ENCODE results near the gene JPT2.
A peak's percentile ranks its signal among the peaks of the same experiment; 100 is the strongest.
"Not testable (repeated sequence)": the region's sequence is repeated elsewhere in the genome, so short reads cannot be mapped to it uniquely, and the experiment has no call there.

JPT2 gene

DNA sequence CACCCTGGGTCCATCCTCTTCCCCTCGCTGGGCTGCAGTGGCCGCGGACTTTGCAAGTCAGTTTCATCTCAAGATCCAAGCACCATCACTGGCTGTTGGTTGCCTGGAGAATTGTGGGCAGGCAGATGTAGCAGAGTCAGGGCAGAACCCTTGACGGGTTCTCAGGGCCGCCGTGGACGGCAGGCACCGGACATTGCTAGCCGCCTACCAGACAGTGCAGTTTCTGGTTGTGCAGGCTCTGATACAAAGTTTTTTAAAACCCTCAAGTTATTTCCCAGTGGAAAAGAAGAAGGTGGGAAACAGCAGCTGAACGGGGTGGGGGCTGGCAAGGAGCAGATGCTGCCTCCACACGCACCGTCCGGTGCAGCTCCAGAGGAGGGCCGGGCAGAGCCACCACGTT is 31.3 kb downstream of the JPT2 start:
- DNase-seq = no peak

DNA sequence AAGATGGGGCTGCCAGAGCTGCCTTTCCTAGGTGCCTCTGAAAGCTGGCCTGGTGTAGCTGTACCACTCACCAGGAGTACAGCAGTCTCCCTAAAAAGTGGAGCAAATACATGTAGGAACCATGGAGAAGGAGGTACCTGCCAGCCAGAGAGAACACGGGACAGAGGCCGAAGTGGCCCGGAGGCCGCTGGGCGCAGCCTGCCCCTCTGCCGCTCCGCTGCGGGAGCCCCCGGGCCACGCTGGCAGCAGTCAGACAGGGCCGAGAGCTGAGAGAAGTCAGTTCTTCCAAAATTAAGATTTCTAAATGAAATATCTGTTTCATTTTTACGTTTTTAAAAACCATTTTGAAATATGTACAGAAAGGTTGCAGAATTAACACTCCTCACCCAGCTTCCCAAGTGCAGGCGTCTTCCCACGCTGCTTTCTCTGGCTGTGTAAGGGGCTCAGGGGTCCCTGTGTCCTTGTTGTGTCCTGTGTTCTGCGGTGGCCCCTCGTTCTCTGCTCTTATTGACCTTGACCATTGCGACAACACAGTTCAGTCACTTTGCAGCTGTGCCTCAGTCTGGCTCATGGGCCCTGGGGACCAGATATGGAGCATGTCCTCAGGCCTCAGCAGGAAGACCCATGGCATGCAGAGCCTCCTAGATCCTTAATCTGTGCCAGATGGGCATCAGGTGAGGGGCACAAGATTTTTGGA is 32.9 kb downstream of the JPT2 start:
- no peak for DNase-seq

DNA sequence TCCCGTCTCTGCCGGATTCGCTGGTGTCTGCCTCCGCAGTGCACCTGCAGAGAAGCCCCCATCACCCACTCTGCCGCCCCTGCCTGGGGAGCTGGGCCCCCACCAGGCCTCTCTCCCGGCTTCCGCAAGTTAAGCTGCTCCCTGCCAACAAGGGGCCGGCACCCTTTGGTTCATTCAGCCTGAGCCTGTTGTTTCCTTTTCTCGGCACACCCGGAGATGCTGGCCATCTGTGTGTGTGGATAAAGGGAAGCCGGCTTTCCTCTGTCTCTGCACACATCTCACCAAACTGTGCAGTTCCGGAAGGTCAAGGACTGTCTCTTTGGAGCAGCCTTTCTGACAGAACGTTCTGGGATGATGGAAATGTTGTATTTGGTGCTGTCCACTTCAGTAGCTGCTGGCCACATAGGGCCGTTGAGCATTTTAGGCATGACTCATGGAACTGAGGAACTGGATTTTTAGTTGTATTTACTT is 34.7 kb downstream of the JPT2 start:
- DNase-seq = peak in 1 of 2 donors; percentile 77

DNA sequence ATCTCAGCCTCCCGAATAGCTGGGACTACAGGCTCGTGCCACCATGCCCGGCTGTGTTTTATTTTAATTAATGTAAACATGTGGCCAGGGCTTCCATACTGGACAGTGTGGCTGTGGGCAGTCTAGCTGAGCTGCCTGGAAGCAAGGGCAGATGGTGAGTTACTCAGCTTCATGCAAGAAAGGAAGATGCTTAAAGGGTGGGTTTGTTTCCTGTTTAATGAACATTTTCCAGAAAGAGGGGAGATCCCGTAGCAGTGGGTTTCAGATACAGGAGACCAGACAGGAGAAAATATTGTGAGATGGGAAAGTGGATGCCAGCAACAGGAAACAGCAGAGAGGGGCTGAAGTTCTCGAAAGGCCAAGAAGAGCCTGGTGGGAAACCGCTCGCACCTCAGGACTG is 35.3 kb downstream of the JPT2 start:
- DNase-seq = no peak

DNA sequence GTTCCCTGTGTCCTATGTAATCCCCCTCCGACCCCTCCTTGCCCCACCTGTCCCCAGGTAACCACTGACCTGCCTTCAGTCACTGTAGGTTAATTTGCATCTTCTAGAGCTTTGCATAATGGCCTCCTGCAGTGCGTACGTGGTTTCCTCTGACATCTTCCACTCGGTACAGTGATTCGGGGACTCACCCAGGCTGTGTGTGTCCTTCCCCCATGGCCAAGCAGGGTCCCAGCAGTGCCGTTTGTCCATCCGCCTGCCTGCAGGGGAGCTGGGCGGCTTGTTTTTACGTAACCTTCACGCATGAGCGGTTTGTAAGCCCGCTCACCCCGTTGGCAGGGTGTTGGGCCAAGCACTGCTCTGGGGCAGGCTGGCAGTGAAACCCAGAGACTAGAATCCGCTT is 35.9 kb downstream of the JPT2 start:
- DNase-seq = no peak

DNA sequence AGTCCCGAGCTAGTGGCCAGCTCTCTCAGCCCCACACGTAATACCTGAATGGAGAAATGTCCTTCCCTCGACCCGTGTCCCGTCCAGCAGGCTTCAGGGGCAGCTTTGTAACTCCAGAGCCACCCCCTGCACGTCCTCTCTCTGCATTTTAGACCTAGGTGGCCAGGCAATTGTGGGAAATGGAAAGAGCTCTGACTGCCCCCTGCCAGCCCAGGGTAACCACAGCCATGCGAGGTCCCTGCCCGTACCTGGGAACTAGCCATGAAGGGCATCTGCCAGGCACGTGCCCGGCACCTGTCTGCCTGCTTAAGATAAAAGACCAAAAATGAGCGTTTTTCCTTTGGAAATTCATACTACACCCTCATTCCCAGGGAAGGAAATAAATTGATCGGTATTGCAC is 37.1 kb downstream of the JPT2 start:
- no peak for DNase-seq

DNA sequence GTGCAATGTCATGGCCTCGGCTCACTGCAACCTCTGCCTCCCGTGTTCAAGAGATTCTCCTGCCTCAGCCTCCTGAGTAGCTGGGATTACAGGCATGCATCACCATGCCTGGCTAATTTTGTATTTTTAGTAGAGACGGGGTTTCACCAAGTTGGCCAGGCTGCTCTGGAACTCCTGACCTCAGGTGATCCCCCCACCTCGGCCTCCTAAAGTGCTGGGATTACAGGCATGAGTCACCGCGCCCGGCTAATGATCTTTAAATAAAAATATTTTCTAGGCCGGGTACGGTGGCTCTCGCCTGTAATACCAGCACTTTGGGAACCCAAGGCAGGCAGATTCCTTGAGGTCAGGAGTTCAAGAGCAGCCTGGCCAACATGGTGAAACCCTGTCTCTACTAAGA is 40.2 kb downstream of the JPT2 start:
- not testable (repeated sequence) for DNase-seq

DNA sequence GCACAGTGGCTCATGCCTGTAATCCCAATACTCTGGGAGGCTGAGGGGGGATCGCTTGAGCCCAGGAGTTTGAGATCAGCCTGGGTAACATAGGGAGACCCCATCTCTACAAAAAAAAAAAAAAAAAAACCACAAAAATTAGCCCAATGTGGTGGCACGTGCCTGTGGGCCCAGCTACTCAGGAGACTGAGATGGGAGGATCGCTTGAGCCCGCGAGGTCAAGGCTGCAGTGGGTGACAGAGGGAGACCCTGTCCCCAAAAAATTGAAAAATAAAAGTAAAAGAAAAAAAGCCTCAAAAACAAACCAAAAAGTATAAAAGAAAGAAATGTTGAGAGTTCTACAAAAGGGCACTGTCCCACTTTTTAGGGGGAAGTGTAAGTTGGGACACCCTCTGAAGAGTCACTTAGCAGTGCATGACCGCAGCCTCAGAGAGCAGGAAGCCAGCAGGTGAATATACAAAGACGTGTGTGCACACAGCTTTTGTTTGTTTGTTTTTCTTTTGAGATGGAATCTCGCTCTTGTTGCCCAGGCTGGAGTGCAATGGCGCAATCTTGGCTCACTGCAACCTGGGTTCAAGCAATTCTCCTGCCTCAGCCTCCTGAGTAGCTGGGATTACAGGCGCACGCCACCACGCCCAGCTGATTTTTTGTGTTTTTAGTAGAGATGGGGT is 41.6 kb downstream of the JPT2 start:
- DNase-seq = not testable (repeated sequence)

DNA sequence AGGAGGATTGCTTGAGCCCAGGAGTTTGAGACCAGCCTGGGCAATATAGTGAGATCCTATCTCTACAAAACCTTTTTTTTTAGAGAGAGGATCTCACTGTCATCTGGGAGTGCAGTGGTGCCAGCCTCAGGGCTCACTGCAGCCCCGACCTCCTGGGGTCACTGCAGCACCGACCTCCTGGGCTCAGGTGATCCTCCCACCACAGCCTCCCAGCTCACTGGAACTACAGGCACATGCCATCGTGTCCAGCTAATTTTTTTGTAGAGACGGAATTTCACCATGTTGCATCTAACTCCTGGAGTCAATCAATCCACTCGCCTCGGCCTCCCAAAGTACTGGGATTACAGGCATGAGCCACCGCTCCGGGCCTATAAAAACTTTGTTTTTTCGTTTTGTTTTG is 43.3 kb downstream of the JPT2 start:
- no peak for DNase-seq

DNA sequence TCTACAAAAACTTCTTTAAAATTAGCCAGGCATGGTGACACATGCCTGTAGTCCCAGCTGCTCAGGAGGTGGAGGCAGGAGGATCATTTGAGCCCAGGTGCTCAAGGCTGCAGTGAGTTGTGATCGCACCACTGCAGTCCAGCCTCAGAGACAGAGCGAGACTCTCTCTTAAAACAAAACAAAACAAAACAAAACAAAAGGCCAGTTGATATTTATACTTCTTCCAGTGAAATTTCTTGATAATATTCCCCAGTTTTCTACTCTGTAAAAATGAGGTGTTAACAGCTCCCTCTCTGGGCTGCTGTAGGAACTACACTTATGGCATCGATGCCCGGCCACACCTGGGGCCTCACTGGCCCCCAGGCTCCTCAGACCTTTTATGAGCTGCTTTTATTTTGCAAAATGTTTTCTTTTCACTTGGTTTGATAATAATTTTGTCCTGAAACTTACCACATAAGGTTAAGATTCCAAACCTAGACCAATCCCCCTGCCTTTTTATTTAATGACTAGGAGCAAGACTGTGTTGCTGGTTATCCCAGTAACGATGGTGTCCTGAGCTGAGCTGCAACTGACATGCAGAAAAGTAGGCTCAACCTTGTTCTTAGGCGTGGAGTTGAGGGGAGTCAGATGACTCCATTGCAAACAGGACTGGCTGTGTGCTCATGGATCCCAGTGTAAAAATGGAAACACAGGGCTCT is 45.5 kb downstream of the JPT2 start:
- DNase-seq = peak in 1 of 2 donors; percentile 8

DNA sequence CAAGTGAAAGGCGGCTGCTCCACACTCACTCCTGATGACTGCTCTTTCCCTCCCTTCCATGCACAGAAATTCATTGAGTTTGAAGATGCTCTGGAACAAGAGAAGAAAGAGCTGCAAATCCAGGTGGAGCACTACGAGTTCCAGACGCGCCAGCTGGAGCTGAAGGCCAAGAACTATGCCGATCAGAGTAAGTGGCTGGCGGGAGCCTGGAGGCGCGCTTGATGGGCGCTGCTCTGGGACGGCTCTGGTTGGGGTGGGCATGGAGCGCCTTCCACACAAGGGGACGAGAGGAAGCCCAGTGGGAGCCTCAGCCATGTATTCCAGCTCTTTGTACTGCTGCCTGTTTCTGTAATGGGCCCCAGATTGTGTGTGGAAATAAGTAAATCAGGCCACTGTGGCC is 46.4 kb downstream of the JPT2 start:
- DNase-seq = no peak

DNA sequence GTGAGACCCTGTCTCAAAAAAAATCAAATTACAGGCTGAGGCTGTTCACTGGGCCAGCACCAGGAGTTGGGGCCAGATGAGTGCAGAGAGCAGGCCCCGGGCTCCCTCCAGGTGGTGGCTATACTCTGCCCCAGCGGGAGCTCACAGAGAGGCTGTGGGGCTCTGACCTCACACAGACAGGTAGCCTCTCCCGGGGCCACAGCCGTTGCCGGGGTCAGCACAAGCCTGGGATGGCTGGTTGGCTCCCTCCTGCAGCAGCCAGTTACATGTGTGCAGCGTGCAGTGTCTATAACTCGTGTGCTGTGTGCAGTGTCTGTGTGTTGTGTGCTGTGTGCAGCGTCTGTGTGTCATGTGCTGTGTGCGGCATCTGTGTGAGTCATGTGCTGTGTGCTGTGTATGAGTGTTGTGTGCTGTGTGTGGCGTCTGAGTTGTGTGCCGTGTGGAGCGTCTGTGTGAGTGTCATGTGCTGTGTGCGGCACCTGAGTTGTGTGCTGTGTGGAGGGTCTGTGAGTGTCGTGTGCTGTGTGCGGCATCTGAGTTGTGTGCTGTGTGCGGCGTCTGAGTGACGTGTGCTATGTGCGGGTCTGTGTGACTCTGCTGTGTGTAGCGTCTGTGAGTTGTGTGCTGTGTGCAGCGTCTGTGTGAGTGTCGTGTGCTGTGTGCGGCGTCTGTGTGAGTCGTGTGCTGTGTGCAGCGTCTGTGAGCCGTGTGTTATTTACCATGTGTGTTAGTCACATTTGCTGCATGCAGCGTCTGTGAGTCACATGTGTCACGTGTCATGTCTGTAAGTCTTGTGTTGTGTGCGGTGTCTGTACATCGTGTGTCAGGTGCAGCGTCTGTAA is 48.8 kb downstream of the JPT2 start:
- DNase-seq = no peak

DNA sequence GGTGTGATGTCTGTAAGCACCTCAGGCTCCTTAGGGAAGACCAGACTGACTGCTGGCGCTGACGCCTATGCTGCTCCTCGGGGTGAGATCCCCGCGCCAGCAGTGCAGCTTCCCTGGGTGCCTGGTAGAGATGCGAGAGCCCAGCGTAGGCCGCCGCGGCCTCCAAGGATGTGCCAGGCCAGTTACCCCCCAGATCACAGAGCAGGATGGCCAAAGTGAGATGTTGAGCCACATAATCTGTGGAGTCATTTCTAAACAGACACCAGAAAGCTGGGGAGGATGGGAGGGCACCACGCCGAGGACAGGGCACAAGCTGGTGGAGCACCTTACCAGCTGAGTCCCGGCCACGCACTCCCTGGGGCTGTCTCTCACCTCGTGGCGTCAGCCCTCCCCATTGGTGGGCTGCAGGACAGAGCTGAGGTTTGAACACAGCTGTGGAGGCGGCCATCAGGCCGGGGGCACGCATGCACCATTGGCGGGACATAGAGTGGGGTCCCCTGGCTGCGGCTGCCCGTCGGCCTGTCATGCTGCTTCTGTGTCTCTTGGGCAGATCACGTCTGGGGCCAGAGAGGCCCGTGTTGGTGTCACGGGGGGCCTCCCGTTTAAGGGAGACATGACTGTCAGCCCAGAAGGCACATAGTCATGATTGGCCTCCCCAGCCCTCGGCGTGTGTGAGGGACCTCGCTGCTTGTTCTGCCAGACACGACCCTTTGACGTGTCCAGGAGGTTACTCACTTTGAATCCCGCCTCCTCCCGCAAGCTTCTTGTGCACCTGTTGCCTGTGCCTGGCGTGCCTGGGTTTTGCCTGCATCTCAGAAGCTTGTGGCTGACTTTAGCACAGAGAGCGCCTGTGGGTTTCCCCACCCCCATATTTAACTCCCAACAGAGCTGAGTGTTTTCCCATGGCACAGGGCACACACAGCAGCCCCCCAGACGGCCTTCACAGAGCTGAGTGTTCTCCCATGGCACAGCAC is 49.9 kb downstream of the JPT2 start:
- no peak for DNase-seq

DNA sequence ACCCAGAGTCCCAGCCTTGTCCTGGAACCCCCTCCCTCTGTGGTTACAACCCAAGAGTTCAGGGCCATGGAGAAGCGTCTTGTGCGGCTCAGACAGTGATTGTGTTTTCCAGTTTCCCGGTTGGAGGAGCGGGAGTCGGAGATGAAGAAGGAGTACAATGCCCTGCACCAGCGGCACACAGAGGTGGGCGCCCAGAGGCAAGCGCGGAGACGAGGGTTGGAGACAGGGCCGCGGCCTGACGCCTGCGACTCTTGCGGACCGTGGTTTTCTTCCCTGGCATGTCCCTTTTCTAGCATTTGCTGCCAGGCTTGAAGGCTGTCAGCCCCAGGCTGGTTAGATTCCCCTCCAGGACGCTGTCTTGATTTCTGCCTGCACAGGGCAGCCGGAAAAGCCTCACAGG is 50.9 kb downstream of the JPT2 start:
- DNase-seq = no peak

DNA sequence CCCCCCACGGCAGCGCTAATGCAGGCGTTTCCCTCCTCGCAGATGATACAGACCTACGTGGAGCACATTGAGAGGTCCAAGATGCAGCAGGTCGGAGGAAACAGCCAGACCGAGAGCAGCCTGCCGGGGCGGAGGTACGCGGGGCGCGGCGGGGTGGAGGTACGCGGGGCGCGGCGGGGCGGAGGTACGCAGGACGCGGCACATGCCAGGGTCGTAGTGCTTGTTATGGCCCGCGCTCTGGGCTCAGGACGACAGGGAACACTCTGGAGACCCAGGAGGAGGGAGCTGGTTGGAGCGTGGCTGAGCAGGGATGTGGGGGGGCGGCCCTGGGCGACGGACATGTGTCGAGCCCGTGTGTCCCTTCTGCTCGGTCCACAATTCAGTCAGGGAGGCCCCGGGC is 51.4 kb downstream of the JPT2 start:
- DNase-seq = no peak

DNA sequence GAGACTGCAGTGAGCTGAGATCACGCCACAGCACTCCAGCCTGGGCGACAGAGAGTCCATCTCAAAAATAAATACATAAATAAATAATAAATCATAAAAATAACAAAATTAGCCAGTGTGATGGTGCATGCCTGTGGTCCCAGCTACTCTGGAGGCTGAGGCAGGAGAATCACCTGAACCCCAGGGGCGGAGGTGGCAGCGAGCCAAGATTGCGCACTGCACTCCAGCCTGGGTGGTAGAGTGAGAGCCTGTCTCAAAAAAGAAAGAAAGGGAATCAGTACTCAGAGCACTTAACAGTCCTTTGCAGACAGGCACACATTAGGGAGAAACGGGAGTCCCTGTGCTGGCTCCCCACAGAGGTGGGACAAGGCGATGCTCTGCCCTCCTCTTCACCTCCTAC is 53.0 kb downstream of the JPT2 start:
- DNase-seq = no peak

DNA sequence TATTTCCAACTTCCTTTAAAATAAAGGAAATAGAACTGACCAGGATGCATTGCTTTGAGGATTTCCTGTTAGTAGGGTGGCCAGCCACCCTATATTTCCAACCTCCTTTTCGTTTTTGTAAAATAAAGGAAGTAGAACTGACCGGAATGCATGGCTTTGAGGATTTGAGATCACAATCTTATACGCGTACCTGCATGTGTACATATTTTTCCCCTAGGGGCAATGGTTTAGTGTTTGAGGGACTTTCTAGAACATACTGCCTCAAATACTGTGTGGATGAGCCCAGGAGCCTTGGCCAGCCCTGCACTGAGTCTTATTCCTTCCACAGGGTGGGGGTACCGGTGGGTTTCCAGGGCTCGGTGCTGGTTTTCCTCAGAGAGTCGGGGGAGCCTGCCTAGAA is 53.5 kb downstream of the JPT2 start:
- DNase-seq = no peak

DNA sequence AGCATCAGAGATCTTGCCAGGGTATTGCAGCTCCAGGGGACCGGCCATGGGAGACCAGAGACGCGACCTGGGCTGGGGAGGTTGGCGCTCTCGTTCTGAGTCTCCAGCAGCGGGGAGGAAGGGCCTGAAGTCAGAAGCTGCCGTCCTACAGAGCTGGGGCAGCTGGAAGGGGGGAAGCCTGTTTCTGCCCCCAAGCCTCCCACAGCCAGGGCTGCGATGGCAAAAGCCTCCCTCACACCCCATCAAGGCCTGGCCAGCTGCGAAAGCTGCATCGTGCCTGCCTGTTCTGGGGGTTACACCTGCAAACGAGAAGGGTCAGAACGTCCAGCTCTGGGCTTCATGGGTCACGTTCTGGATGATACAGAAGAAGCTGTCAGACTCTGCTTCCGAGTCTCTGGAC is 54.0 kb downstream of the JPT2 start:
- no peak for DNase-seq

DNA sequence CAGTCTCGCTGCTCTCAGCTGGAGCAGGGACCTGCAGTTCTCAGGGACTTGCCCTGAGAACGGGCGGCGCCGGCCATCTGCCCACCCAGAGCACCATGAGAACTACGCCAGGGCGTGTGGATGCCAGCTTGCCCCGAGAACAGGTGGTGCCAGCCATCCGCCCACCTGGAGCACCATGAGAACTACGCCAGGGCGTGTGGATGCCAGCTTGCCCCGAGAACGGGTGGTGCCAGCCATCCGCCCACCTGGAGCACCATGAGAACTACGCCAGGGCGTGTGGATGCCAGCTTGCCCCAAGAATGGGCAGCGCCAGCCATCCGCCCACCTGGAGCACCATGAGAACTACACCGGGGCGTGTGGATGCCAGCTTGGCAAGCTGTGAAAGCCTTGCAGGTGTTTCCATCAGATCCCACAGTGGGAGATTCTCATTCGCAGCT is 54.5 kb downstream of the JPT2 start:
- DNase-seq = not testable (repeated sequence)

DNA sequence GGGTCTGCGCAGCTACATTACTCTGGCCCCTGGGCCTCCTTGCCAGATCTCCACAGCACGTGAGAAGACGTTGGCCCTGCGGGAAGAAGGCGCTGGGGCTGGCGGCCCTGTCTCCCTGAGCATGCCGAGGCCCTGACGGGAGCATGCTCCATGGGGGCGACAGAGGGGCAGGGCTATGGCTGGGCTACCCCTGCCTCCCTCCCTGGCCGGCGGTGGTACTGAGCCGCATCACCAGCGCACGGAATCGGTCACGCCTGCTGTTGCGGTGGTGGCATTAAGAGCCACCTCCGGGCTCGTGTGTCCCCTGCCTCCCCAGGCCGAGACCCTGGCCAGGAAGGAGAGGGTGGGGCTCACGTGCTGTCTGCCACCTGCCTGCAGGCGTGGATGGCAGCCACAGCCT is 56.0 kb downstream of the JPT2 start:
- no peak for DNase-seq

DNA sequence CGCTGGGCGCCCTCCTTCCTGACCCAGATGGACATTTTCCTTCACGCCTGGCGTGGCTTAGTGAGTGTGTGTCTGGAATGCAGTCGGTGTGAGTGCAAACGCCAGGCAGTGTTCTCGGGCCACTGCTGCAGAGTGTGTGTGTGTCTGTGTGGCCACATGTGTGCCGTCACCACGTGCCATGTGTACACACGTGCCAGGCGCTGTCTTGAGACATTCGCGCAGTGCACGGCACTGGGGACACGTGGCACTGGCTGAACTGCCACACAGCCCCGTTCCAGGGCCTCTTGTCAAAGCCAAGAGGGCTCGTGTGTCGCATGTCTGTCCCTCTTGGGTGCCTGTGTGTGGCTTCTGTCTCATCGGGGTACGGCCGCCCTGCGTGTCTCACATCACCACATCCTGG is 56.7 kb downstream of the JPT2 start:
- no peak for DNase-seq

DNA sequence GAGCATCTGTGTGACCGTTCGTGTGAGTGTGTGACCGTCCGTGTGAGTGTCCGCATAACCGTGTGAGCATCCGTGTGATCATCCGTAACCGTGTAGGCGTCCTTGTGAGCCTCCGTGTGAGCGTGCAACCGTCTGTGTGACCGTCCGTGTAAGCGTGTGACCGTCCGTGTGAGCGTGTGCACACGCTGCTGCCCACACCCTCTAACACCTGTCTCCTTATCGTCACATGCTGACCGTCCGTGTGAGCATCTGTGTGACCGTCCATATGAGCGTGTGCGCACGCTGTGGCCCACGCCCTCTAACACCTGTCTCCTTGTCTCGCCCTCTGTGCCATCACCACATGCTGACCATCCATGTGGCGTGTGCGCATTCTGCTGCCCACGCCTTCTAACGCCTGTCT is 62.2 kb downstream of the JPT2 start:
- DNase-seq = no peak
